H1 (cell line): Measurements from ENCODE around the gene CYP11A1. TPM values are rescaled to one million over a fixed set of nuclear protein-coding genes. Genes with fewer than 3 reads are reported as not detected.

Experiments used
- CTCF ChIA-PET: fragments of 300-600 bp; sonication (Branson Sonifier 250); formaldehyde crosslinking; loops from one replicate; lab custom pipeline; 2021; ENCODE audit not compliant: partially characterized antibody; lab: Charles Lee
- POLR2A ChIA-PET: fragments of 300-600 bp; sonication (Branson Sonifier 250); formaldehyde crosslinking; loops from one replicate; lab custom pipeline; 2021; ENCODE audit warnings: inconsistent platforms; ENCODE audit not compliant: partially characterized antibody; lab: Charles Lee
- DNase-seq, 2 experiments: peaks; one replicate each; pipeline versions ENCODE4 v3.0.0 to v3.0.0-alpha.2; 2010 to 2022; ENCODE audit warnings: low spot score in 2 of 2, low read depth in 1 of 2, mixed read lengths in 1 of 2
- FAIRE-seq: peaks from 2 replicates; lab custom pipeline; 2011; peaks lifted over from hg19 to GRCh38; lab: Jason Lieb, UNC
- H2AFZ ChIP-seq: 2 replicates; pipeline ENCODE4 v1.8.1; 2012; ENCODE audit warnings: low read length, inconsistent platforms
- H2AK5ac ChIP-seq: 2 replicates; pipeline ENCODE4 v1.6.1; 2013; ENCODE audit warnings: low read depth, low read length
- H2BK120ac ChIP-seq: replicated peaks from 2 replicates; pipeline ENCODE3; 2013; ENCODE audit warnings: low read depth, low read length, inconsistent platforms
- H2BK12ac ChIP-seq: 2 replicates; pipeline ENCODE4 v1.6.1; 2013; ENCODE audit warnings: low read depth, low read length
- H2BK15ac ChIP-seq: 2 replicates; pipeline ENCODE4 v1.6.1; 2013; ENCODE audit warnings: low read length
- H2BK20ac ChIP-seq: 2 replicates; pipeline ENCODE4 v1.6.1; 2013; ENCODE audit warnings: low read length
- H2BK5ac ChIP-seq: 2 replicates; pipeline ENCODE4 v1.6.1; 2013; ENCODE audit warnings: low read depth, low read length
- H3K14ac ChIP-seq: 2 replicates; pipeline ENCODE4 v1.6.1; 2013; ENCODE audit warnings: inconsistent platforms; ENCODE audit not compliant: insufficient read length
- H3K18ac ChIP-seq: 2 replicates; pipeline ENCODE4 v1.6.1; 2013; ENCODE audit warnings: low read length; ENCODE audit errors: extremely low read depth
- H3K23ac ChIP-seq: 2 replicates; pipeline ENCODE4 v1.6.1; 2013; ENCODE audit warnings: inconsistent platforms; ENCODE audit not compliant: insufficient read length
- H3K23me2 ChIP-seq: 2 replicates; pipeline ENCODE4 v1.6.1; 2013; ENCODE audit warnings: low read depth, low read length
- H3K27ac ChIP-seq: 2 replicates; pipeline ENCODE4 v1.6.1; 2011; ENCODE audit warnings: low read depth, low read length, inconsistent platforms
- H3K27me3 ChIP-seq, 4 experiments: replicated peaks in 1 of 4; 1 replicate in 1 of 4; 2 replicates in 3 of 4; pipeline versions ENCODE4 v1.6.1 to v1.8.1; 2011 to 2013; ENCODE audit warnings: low read length in 3 of 4, mild to moderate bottlenecking in 3 of 4, inconsistent platforms in 2 of 4, mixed read lengths in 2 of 4, moderate library complexity in 1 of 4; ENCODE audit not compliant: control insufficient read depth in 3 of 4, insufficient read depth in 3 of 4; ENCODE audit errors: extremely low read depth in 1 of 4
- H3K36me3 ChIP-seq, 4 experiments: 2 replicates each; pipeline versions ENCODE4 v1.6.1 to v1.8.1; 2011 to 2013; ENCODE audit warnings: mild to moderate bottlenecking in 4 of 4, low read length in 3 of 4, moderate library complexity in 2 of 4, control low read depth in 1 of 4, inconsistent platforms in 1 of 4; ENCODE audit not compliant: insufficient read depth in 4 of 4, control insufficient read depth in 2 of 4
- H3K4ac ChIP-seq: replicated peaks from 2 replicates; pipeline ENCODE3; 2013; ENCODE audit warnings: low read length, low read depth, mixed read lengths, inconsistent platforms; ENCODE audit not compliant: insufficient read length
- H3K4me1 ChIP-seq, 4 experiments: replicated peaks in 1 of 4; 1 replicate in 1 of 4; 2 replicates in 3 of 4; pipeline versions ENCODE4 v1.6.1 to v1.8.1; 2011 to 2013; ENCODE audit warnings: low read length in 3 of 4, inconsistent platforms in 2 of 4, mixed read lengths in 1 of 4; ENCODE audit not compliant: insufficient read depth in 4 of 4, control insufficient read depth in 3 of 4
- H3K4me2 ChIP-seq, 2 experiments: 2 replicates each; pipeline versions ENCODE4 v1.6.1 to v1.8.1; 2011 to 2013; ENCODE audit warnings: low read depth in 2 of 2, low read length in 2 of 2, control low read depth in 1 of 2, inconsistent platforms in 1 of 2, mild to moderate bottlenecking in 1 of 2; ENCODE audit not compliant: insufficient read depth in 1 of 2
- H3K4me3 ChIP-seq, 4 experiments: fragments of 200-600, 300-600 bp in 1 of 4; sonication (generic), shearing (Covaris generic), sonication (Bioruptor Twin) in 1 of 4; 2 replicates each; pipeline versions ENCODE4 v1.5.1 to v1.8.1; 2011 to 2016; ENCODE audit warnings: low read length in 4 of 4, low read depth in 3 of 4, control low read depth in 2 of 4, inconsistent platforms in 2 of 4, mild to moderate bottlenecking in 2 of 4, mixed read lengths in 1 of 4, moderate library complexity in 1 of 4; ENCODE audit not compliant: insufficient read depth in 2 of 4; ENCODE audit errors: extremely low read depth in 1 of 4
- H3K56ac ChIP-seq: replicated peaks from 2 replicates; pipeline ENCODE3; 2013; ENCODE audit warnings: low read depth, mild to moderate bottlenecking, mixed read lengths, low read length, inconsistent platforms; ENCODE audit not compliant: insufficient read length
- H3K79me1 ChIP-seq: 2 replicates; pipeline ENCODE4 v1.6.1; 2013; ENCODE audit warnings: low read depth, low read length, control low read depth
- H3K79me2 ChIP-seq, 2 experiments: 2 replicates each; pipeline versions ENCODE4 v1.6.1 to v1.8.1; 2012 to 2013; ENCODE audit warnings: low read length in 2 of 2, mild to moderate bottlenecking in 2 of 2, inconsistent platforms in 1 of 2; ENCODE audit not compliant: insufficient read depth in 2 of 2, control insufficient read depth in 1 of 2
- H3K9ac ChIP-seq, 4 experiments: replicated peaks in 1 of 4; 1 replicate in 1 of 4; 2 replicates in 3 of 4; pipeline versions ENCODE4 v1.6.1 to v1.8.1; 2011 to 2013; ENCODE audit warnings: low read depth in 3 of 4, low read length in 3 of 4, control low read depth in 2 of 4, mild to moderate bottlenecking in 2 of 4, moderate library complexity in 2 of 4, inconsistent platforms in 1 of 4; ENCODE audit errors: extremely low read depth in 1 of 4
- H3K9me3 ChIP-seq, 2 experiments: 2 replicates each; pipeline versions ENCODE4 v1.6.1 to v1.8.1; 2012 to 2013; ENCODE audit warnings: mild to moderate bottlenecking in 2 of 2, moderate library complexity in 2 of 2, control low read depth in 1 of 2, inconsistent platforms in 1 of 2, low read depth in 1 of 2, low read length in 1 of 2, mixed read lengths in 1 of 2; ENCODE audit not compliant: insufficient read depth in 2 of 2
- H4K20me1 ChIP-seq, 2 experiments: replicated peaks in 1 of 2; 2 replicates each; pipeline versions ENCODE3 to v1.8.1; 2011 to 2013; ENCODE audit warnings: inconsistent platforms in 2 of 2, low read length in 2 of 2, mild to moderate bottlenecking in 1 of 2; ENCODE audit not compliant: insufficient read depth in 2 of 2, control insufficient read depth in 1 of 2
- H4K5ac ChIP-seq: 2 replicates; pipeline ENCODE4 v1.6.1; 2013; ENCODE audit warnings: low read length, low read depth, mixed read lengths, inconsistent platforms; ENCODE audit not compliant: insufficient read length
- H4K8ac ChIP-seq: 2 replicates; pipeline ENCODE4 v1.8.0; 2013; ENCODE audit warnings: mild to moderate bottlenecking, moderate library complexity, low read length, inconsistent platforms; ENCODE audit not compliant: insufficient read depth; ENCODE audit errors: extremely low read depth
- H4K91ac ChIP-seq: replicated peaks from 2 replicates; pipeline ENCODE3; 2013; ENCODE audit warnings: low read length, mixed read lengths, inconsistent platforms; ENCODE audit not compliant: insufficient read length
- SIN3A ChIP-seq, 2 experiments: IDR thresholded peaks in 1 of 2; conservative IDR thresholded peaks in 1 of 2; 2 replicates each; pipeline ENCODE4 v1.6.1; 2011 to 2012; ENCODE audit warnings: low read length in 2 of 2, improper control_type of control experiment in 1 of 2, low read depth in 1 of 2, mild to moderate bottlenecking in 1 of 2
- SP1 ChIP-seq: IDR thresholded peaks from 2 replicates; pipeline ENCODE4 v1.6.1; 2011; ENCODE audit warnings: low read depth, low read length
- USF2 ChIP-seq: IDR thresholded peaks from 2 replicates; pipeline ENCODE4 v1.6.1; 2011; ENCODE audit warnings: low read length, improper control_type of control experiment
- WGBS, 2 experiments: shearing (Covaris generic) in 1 of 2; methylation state at CpG; one replicate each; pipeline versions ENCODE4 v1.1.6 to v1.1.7; 2013 to 2015; ENCODE audit warnings: low lambda C conversion rate in 2 of 2, mixed read lengths in 2 of 2, inconsistent platforms in 1 of 2, low coverage in 1 of 2, missing lambda C conversion rate in 1 of 2; ENCODE audit not compliant: insufficient replicate concordance in 2 of 2, insufficient coverage in 1 of 2, insufficient read length in 1 of 2; ENCODE audit errors: extremely low coverage in 1 of 2, missing lambda C conversion rate in 1 of 2; 5-methylcytosine and 5-hydroxymethylcytosine counted together
- polyA plus RNA-seq, 7 experiments: library from polyadenylated mRNA; depleted of rRNA in 3 of 7; stranded (reverse) in 5 of 7; unstranded in 2 of 7; fragments of >200 nt in 5 of 7; fragments of 200-250 nt in 2 of 7; gene quantifications; 1 replicate in 5 of 7; 2 replicates in 1 of 7; 4 replicates in 1 of 7; pipeline versions ENCODE4 v1.2.1 to v1.2.3, GENCODE V29; 2011 to 2013; ENCODE audit warnings: missing spikeins in 2 of 7, mixed read lengths in 2 of 7
- total RNA-seq: library from RNA; stranded (reverse); fragmentation: NEBNext Ultra II Directional; extraction: Animal tissue kit (Norgen Biotek cat#: 25700); gene quantifications from 2 replicates; pipeline ENCODE4 v1.2.1, GENCODE V29; 2021
- TF ChIP-seq, protein P1 (sequence below): IDR thresholded peaks from 2 replicates; pipeline ENCODE4 v1.6.1; 2012; ENCODE audit warnings: inconsistent platforms

CYP11A1 gene
- total and polyA plus RNA-seq, 2 of the 8 experiments (the other 6 are each of a cell fraction or from before 2014, with no cell fraction given), result 1.9 to 7.2 TPM

DNA sequence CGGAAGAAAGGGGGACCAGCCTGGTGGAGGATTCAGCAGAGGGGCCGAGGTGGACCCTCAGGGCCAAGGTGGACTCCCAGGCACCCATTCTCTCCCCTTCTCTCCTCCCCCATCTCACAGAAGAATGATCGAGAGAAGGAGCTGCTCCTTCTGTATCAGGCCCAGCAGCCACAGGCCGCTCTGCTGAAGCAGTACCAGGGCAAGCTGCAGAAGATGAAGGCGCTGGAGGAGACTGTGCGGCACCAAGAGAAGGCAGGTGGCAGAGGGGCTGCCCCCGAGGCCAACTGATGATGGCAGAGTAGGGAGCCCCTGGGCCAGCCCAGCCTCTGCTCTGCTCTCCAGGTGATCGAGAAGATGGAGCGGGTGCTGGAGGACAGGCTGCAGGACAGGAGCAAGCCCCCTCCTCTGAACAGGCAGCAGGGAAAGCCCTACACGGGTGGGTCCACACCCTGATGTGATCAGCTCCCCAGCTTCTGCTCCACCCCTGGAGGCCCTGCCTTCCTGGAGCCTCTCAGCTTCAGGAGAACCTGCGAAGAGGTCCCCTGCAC is 36.5 kb downstream of the CYP11A1 start:
- H2BK20ac ChIP-seq, result no peak overlapping the region
- no peak overlapping the region for H3K56ac ChIP-seq
- H3K4ac ChIP-seq, result no peak overlapping the region
- no peaks in the 10 kb centered on the region for H3K79me1 ChIP-seq
- no peak overlapping the region for H4K8ac ChIP-seq
- POLR2A ChIA-PET, result interaction anchor here (0.9 kb wide), 1 partner anchor 36 kb away, joined by 3 read pairs; no protein-coding TSS in a partner anchor
- no peak overlapping the region for H3K4me3 ChIP-seq
- H3K4me2 ChIP-seq, result no peak overlapping the region
- H4K5ac ChIP-seq, result no peak overlapping the region
- no peak overlapping the region for H2BK120ac ChIP-seq
- TF ChIP-seq, protein P1, sequence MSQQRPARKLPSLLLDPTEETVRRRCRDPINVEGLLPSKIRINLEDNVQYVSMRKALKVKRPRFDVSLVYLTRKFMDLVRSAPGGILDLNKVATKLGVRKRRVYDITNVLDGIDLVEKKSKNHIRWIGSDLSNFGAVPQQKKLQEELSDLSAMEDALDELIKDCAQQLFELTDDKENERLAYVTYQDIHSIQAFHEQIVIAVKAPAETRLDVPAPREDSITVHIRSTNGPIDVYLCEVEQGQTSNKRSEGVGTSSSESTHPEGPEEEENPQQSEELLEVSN, result no peak
- TF ChIP-seq USF2 (no peak), SP1 (no peak), SIN3A (conservative IDR thresholded peaks at IDR 0.05 in 1 of 2, IDR thresholded peaks at IDR 0.05 in 1 of 2; ENCODE audit: low read depth in 1 of 2, low read length in 2 of 2) (no peak)
- H3K79me2 ChIP-seq, result no peaks in the 10 kb centered on the region
- no peak for DNase-seq
- FAIRE-seq, result no peak
- H2BK12ac ChIP-seq, result no peak overlapping the region
- no peaks in the 10 kb centered on the region; a peak in 1 of 7 replicates for H3K27me3 ChIP-seq
- 79% methylated on average over 11 of the region's 11 CpGs; no CpG with 5 or more reads in 1 of the 2 experiments for WGBS, 2 experiments
- H2AFZ ChIP-seq, result no peak overlapping the region
- H3K18ac ChIP-seq, result no peak overlapping the region
- no peaks in the 10 kb centered on the region for H3K9me3 ChIP-seq
- H3K36me3 ChIP-seq, result no peaks in the 10 kb centered on the region
- no peaks in the 10 kb centered on the region for H3K23me2 ChIP-seq
- H3K27ac ChIP-seq, result no peak overlapping the region
- H3K14ac ChIP-seq, result no peak overlapping the region
- no peak overlapping the region for H4K91ac ChIP-seq
- CTCF ChIA-PET, result interaction anchor here (0.7 to 18.1 kb wide), 11 partner anchors 9 to 295 kb away, joined by 3 to 353 read pairs (median 5); no protein-coding TSS in a partner anchor
- H3K4me1 ChIP-seq, result peaks cover 0 to 14% (median 7%) of the 10 kb centered on the region in 4 experiments; a peak in 4 of 7 replicates
- H4K20me1 ChIP-seq, result no peaks in the 10 kb centered on the region
- H3K23ac ChIP-seq, result no peak overlapping the region
- no peak overlapping the region for H3K9ac ChIP-seq
- no peak overlapping the region for H2BK15ac ChIP-seq
- no peak overlapping the region for H2AK5ac ChIP-seq
- H2BK5ac ChIP-seq, result no peak overlapping the region
